ENCODE data around the gene CRYAB.
A peak's percentile ranks its signal among the peaks of the same experiment; 100 is the strongest.
"Not testable (repeated sequence)": the region's sequence is repeated elsewhere in the genome, so short reads cannot be mapped to it uniquely, and the experiment has no call there.

Gene CRYAB

GRCh38 chr11:111933176-111933575, 21.6 kb upstream of the CRYAB start:
- DNase-seq (ENCODE audit: low spot score): not testable (repeated sequence)

GRCh38 chr11:111932611-111932950, 21.0 kb upstream of the CRYAB start:
- no peak for DNase-seq (ENCODE audit: low spot score)

GRCh38 chr11:111930472-111930871, 18.9 kb upstream of the CRYAB start:
- DNase-seq (ENCODE audit: low spot score): no peak

- DNase-seq (ENCODE audit: low spot score): peak; percentile 98
These were observed 15.2 kb upstream of the CRYAB start for GRCh38 chr11:111926505-111927391.

- no peak for DNase-seq (ENCODE audit: low spot score)
These were observed 14.4 kb upstream of the CRYAB start for GRCh38 chr11:111925953-111926352.

GRCh38 chr11:111923951-111924350, 12.4 kb upstream of the CRYAB start:
- no peak for DNase-seq (ENCODE audit: low spot score)

- DNase-seq (ENCODE audit: low spot score): no peak
These were observed 11.8 kb upstream of the CRYAB start for GRCh38 chr11:111923351-111923788.

- no peak for DNase-seq (ENCODE audit: low spot score)
These were observed 11.2 kb upstream of the CRYAB start for GRCh38 chr11:111922803-111923202.

- DNase-seq (ENCODE audit: low spot score): no peak
These were observed 10.1 kb upstream of the CRYAB start for GRCh38 chr11:111921541-111922230.

- DNase-seq (ENCODE audit: low spot score): no peak
These were observed 9.3 kb upstream of the CRYAB start for GRCh38 chr11:111920908-111921307.

- DNase-seq (ENCODE audit: low spot score): no peak
These were observed 7.1 kb upstream of the CRYAB start, which contains the start of gene C11orf52 for GRCh38 chr11:111918390-111919256. C11orf52 (plus strand) TSS chr11:111918913; CDS start chr11:111918973, 60 bp downstream.

GRCh38 chr11:111917788-111918187, 6.2 kb upstream of the CRYAB start:
- DNase-seq (ENCODE audit: low spot score): no peak

GRCh38 chr11:111917312-111917711, 5.7 kb upstream of the CRYAB start:
- DNase-seq (ENCODE audit: low spot score): no peak

- no peak for DNase-seq (ENCODE audit: low spot score)
These were observed 5.2 kb upstream of the CRYAB start for GRCh38 chr11:111916768-111917167.

- no peak for DNase-seq (ENCODE audit: low spot score)
These were observed 2.4 kb upstream of the CRYAB start for GRCh38 chr11:111913997-111914396.

GRCh38 chr11:111913031-111913861, 1.7 kb upstream of the CRYAB start:
- DNase-seq (ENCODE audit: low spot score): no peak

- no peak for DNase-seq (ENCODE audit: low spot score)
These were observed 965 bp upstream of the CRYAB start, which contains the start of gene HSPB2 for GRCh38 chr11:111912535-111912934. HSPB2 (plus strand) TSS chr11:111912734; CDS start chr11:111912830, 96 bp downstream.

GRCh38 chr11:111910676-111911562, 651 bp downstream of the CRYAB start:
- no peak for DNase-seq (ENCODE audit: low spot score)

- no peak for DNase-seq (ENCODE audit: low spot score)
These were observed 2.2 kb downstream of the CRYAB start for GRCh38 chr11:111909378-111909777.

- DNase-seq (ENCODE audit: low spot score): no peak
These were observed 2.8 kb downstream of the CRYAB start for GRCh38 chr11:111908639-111909305.
